HCT116 (cell line): ENCODE data around the gene ZWINT. TPM values are rescaled to one million over a fixed set of nuclear protein-coding genes. Genes with fewer than 3 reads are reported as not detected.

ENCODE experiments used
- ATAC-seq: fragments of 200-7000 bp; cut with Tn5 transposase; 2 replicates; pipeline ENCODE4 v1.9.1; 2020; ENCODE audit warnings: mild to moderate bottlenecking, moderate library complexity
- BruUV-seq: library from RNA; stranded (reverse); fragments of 400-500 nt; replicated peaks from 2 replicates; lab custom pipeline; 2021; lab: Mats Ljungman, UMichigan
- CTCF ChIA-PET: fragments of 300-600 bp; sonication (Branson Sonifier 250); formaldehyde crosslinking; loops from one replicate; lab custom pipeline; 2021; ENCODE audit warnings: antibody characterized with exemption; lab: Charles Lee
- POLR2A ChIA-PET: fragments of 300-600, 350-600 bp; sonication (Branson Sonifier 250); formaldehyde crosslinking; loops from one replicate; lab custom pipeline; 2021; ENCODE audit warnings: antibody characterized with exemption; lab: Charles Lee
- RAD21 ChIA-PET, 2 experiments: fragments of 300-600 bp; sonication (Branson Sonifier 250); formaldehyde crosslinking; loops; one replicate each; lab custom pipeline; 2023; ENCODE audit warnings: low total read pairs in 2 of 2; ENCODE audit not compliant: uncharacterized antibody in 2 of 2, unreplicated experiment in 2 of 2, low non-redundant PET in 1 of 2; lab: Charles Lee
- DNase-seq: peaks from one replicate; pipeline ENCODE4 v3.0.0-alpha.2; 2010; ENCODE audit warnings: low read depth, low spot score
- H2AFZ ChIP-seq: fragments of 200-600 bp; shearing (Covaris generic), sonication (generic); 2 replicates; pipeline ENCODE4 v1.6.1; 2017; ENCODE audit warnings: low read depth, mixed run types, mixed read lengths, antibody characterized with exemption, low read length; ENCODE audit not compliant: poor library complexity, severe bottlenecking
- H3K27ac ChIP-seq: 2 replicates; pipeline ENCODE4 v1.5.1; 2012; ENCODE audit warnings: low read depth, low read length
- H3K27me3 ChIP-seq: fragments of 200-600 bp; sonication (generic); 2 replicates; pipeline ENCODE4 v1.6.1; 2016; ENCODE audit warnings: mixed run types, low read length, mixed read lengths; ENCODE audit not compliant: insufficient read depth
- H3K36me3 ChIP-seq, 2 experiments: fragments of 200-500 bp in 1 of 2; fragments of 200-600 bp in 1 of 2; sonication (Bioruptor generic) in 1 of 2; sonication (generic) in 1 of 2; 2 replicates each; pipeline versions ENCODE4 v1.5.1 to v1.6.1; 2014 to 2016; ENCODE audit warnings: low read length in 2 of 2, inconsistent platforms in 1 of 2, mixed read lengths in 1 of 2, mixed run types in 1 of 2; ENCODE audit not compliant: insufficient read depth in 2 of 2, control insufficient read depth in 1 of 2
- H3K4me1 ChIP-seq, 2 experiments: fragments of 200-600 bp in 1 of 2; sonication (generic) in 1 of 2; 2 replicates each; pipeline versions ENCODE4 v1.5.1 to v1.6.1; 2012 to 2017; ENCODE audit warnings: low read length in 2 of 2, inconsistent platforms in 1 of 2, mild to moderate bottlenecking in 1 of 2, mixed read lengths in 1 of 2, mixed run types in 1 of 2, moderate library complexity in 1 of 2; ENCODE audit not compliant: insufficient read depth in 2 of 2, control insufficient read depth in 1 of 2
- H3K4me2 ChIP-seq: fragments of 200-600 bp; sonication (generic); 2 replicates; pipeline ENCODE4 v1.6.1; 2017; ENCODE audit warnings: mixed run types, low read length, mixed read lengths
- H3K4me3 ChIP-seq, 2 experiments: fragments of 200-600 bp in 1 of 2; sonication (generic) in 1 of 2; replicated peaks in 1 of 2; 2 replicates each; pipeline ENCODE4 v1.5.1; 2011 to 2016; ENCODE audit warnings: low read length in 2 of 2, control low read depth in 1 of 2, low read depth in 1 of 2, mild to moderate bottlenecking in 1 of 2, mixed read lengths in 1 of 2, mixed run types in 1 of 2
- H3K79me2 ChIP-seq: fragments of 200-600 bp; sonication (generic); 2 replicates; pipeline ENCODE4 v1.6.1; 2017; ENCODE audit warnings: mild to moderate bottlenecking, mixed run types, low read length, moderate library complexity, mixed read lengths; ENCODE audit not compliant: insufficient read depth
- H3K9ac ChIP-seq: fragments of 200-600 bp; sonication (generic); 2 replicates; pipeline ENCODE4 v1.6.1; 2016; ENCODE audit warnings: low read length, mixed read lengths
- H3K9me2 ChIP-seq: fragments of 200-600 bp; sonication (generic), shearing (Covaris generic); 2 replicates; pipeline ENCODE4 v1.6.1; 2017; ENCODE audit warnings: mixed run types, mild to moderate bottlenecking, moderate library complexity; ENCODE audit not compliant: insufficient read depth
- H3K9me3 ChIP-seq, 2 experiments: fragments of 200-500 bp in 1 of 2; fragments of 200-600 bp in 1 of 2; sonication (Bioruptor generic) in 1 of 2; sonication (generic) in 1 of 2; 2 replicates each; pipeline ENCODE4 v1.6.1; 2014 to 2017; ENCODE audit warnings: low read length in 2 of 2, mixed read lengths in 2 of 2, inconsistent platforms in 1 of 2, low read depth in 1 of 2, mild to moderate bottlenecking in 1 of 2, mixed run types in 1 of 2, moderate library complexity in 1 of 2; ENCODE audit not compliant: control insufficient read depth in 1 of 2, insufficient read depth in 1 of 2
- H4K20me1 ChIP-seq: fragments of 200-600 bp; sonication (generic), shearing (Covaris generic); 2 replicates; pipeline ENCODE4 v1.6.1; 2017; ENCODE audit warnings: mixed run types, mild to moderate bottlenecking, moderate library complexity; ENCODE audit not compliant: insufficient read depth
- ATF3 ChIP-seq: IDR thresholded peaks from 2 replicates; pipeline ENCODE4 v1.6.1; 2012
- CEBPB ChIP-seq: IDR thresholded peaks from 2 replicates; pipeline ENCODE4 v1.6.1; 2012; ENCODE audit warnings: low read depth
- EGR1 ChIP-seq: IDR thresholded peaks from 2 replicates; pipeline ENCODE4 v1.6.1; 2012; ENCODE audit warnings: low read depth
- ELF1 ChIP-seq: IDR thresholded peaks from 2 replicates; pipeline ENCODE4 v1.6.1; 2012; ENCODE audit warnings: low read depth, borderline replicate concordance
- EZH2phosphoT487 ChIP-seq: fragments of 200-600 bp; IDR thresholded peaks from 2 replicates; pipeline ENCODE4 v1.6.1; 2018; ENCODE audit warnings: antibody characterized with exemption, borderline replicate concordance
- MAX ChIP-seq: IDR thresholded peaks from 2 replicates; pipeline ENCODE4 v1.6.1; 2012
- POLR2A ChIP-seq: IDR thresholded peaks from 2 replicates; pipeline ENCODE4 v1.7.0; 2011; ENCODE audit warnings: borderline replicate concordance; ENCODE audit not compliant: insufficient read depth, insufficient read length; ENCODE audit errors: extremely low read depth
- POLR2AphosphoS5 ChIP-seq: IDR thresholded peaks from 2 replicates; pipeline ENCODE4 v1.6.1; 2011; ENCODE audit warnings: mild to moderate bottlenecking, low read depth, low read length, moderate library complexity
- RAD21 ChIP-seq: IDR thresholded peaks from 2 replicates; pipeline ENCODE4 v1.6.1; 2012; ENCODE audit warnings: low read depth, mild to moderate bottlenecking
- SRF ChIP-seq: IDR thresholded peaks from 2 replicates; pipeline ENCODE4 v1.6.1; 2012; ENCODE audit warnings: low read depth
- YY1 ChIP-seq: IDR thresholded peaks from 2 replicates; pipeline ENCODE4 v1.6.1; 2011; ENCODE audit warnings: low read length, low read depth, moderate library complexity, mild to moderate bottlenecking; ENCODE audit not compliant: insufficient replicate concordance; ENCODE audit errors: extremely low read depth
- ZBTB33 ChIP-seq: IDR thresholded peaks from 2 replicates; pipeline ENCODE4 v1.6.1; 2011; ENCODE audit warnings: mild to moderate bottlenecking, low read length, moderate library complexity; ENCODE audit not compliant: insufficient replicate concordance; ENCODE audit errors: extremely low read depth
- ZFX ChIP-seq: fragments of 450-650 bp; IDR thresholded peaks from 2 replicates; pipeline ENCODE4 v1.6.1; 2017
- ZNF274 ChIP-seq: fragments of 200-500 bp; sonication (Bioruptor generic); IDR thresholded peaks from 2 replicates; pipeline ENCODE4 v1.6.1; 2014; ENCODE audit warnings: mild to moderate bottlenecking, low read depth, low read length, inconsistent platforms
- intact Hi-C: fragments of 100-400 bp; cut with micrococcal nuclease; formaldehyde crosslinking; loops from 2 replicates; pipeline ENCODE4 v1.10.0; 2022
- total RNA-seq: library from RNA; stranded (reverse); gene quantifications from one replicate; pipeline ENCODE4 v1.2.1, GENCODE V29; 2021; ENCODE audit not compliant: unreplicated experiment

ZWINT gene
- total RNA-seq, 1 experiment from 2014 or later = 64.5 TPM

GRCh38 chr10:56359837-56360236 lies 1.2 kb downstream of the ZWINT start:
- no peaks in the 10 kb centered on the region for H3K9me3 ChIP-seq
- no peaks in the 10 kb centered on the region for H3K27me3 ChIP-seq
- ATAC-seq (no peak), DNase-seq (no peak)
- H3K4me1 ChIP-seq = peaks cover 0 to 7% of the 10 kb centered on the region in 2 experiments; a peak in 2 of 4 replicates
- intact Hi-C loops = no loop called here
- CTCF ChIA-PET = no interaction called here
- no peak overlapping the region for H3K27ac ChIP-seq
- no TSS peak for BruUV-seq
- peak overlapping the region; percentile 78 for H3K9ac ChIP-seq
- POLR2A ChIA-PET = no interaction called here
- H3K9me2 ChIP-seq = no peaks in the 10 kb centered on the region
- H3K79me2 ChIP-seq = peaks cover 24% of the 10 kb centered on the region
- RAD21 ChIA-PET = no interaction called here
- no peaks in the 10 kb centered on the region for H4K20me1 ChIP-seq
- peaks cover 11 to 24% of the 10 kb centered on the region in 2 experiments; a peak in 2 of 4 replicates for H3K36me3 ChIP-seq
- H3K4me2 ChIP-seq = peak overlapping the region; percentile 92
- H2AFZ ChIP-seq = no peak overlapping the region
- TF ChIP-seq EGR1 (no peak), YY1 (no peak), ZNF274 (no peak), MAX (no peak), ATF3 (no peak), CEBPB (no peak), EZH2phosphoT487 (no peak), RAD21 (no peak), SRF (no peak), POLR2A (no peak), ELF1 (no peak)
- TF ChIP-seq, all 23 proteins: peak for 0
- H3K4me3 ChIP-seq = peak overlapping the region; percentile 67 to 71

GRCh38 chr10:56357018-56357417 lies 4.0 kb downstream of the ZWINT start:
- ChIA-PET RAD21 (no interaction called here), CTCF (no interaction called here), POLR2A (no interaction called here)
- no peaks in the 10 kb centered on the region for H3K9me2 ChIP-seq
- peaks cover 11 to 24% of the 10 kb centered on the region in 2 experiments; a peak in 2 of 4 replicates for H3K36me3 ChIP-seq
- H4K20me1 ChIP-seq = no peaks in the 10 kb centered on the region
- no peaks in the 10 kb centered on the region for H3K27me3 ChIP-seq
- peaks cover 24% of the 10 kb centered on the region for H3K79me2 ChIP-seq
- H3K9me3 ChIP-seq = no peaks in the 10 kb centered on the region
- no peak overlapping the region for H3K4me2 ChIP-seq
- peaks cover 0 to 7% of the 10 kb centered on the region in 2 experiments; a peak in 2 of 4 replicates for H3K4me1 ChIP-seq
- TF ChIP-seq YY1 (no peak), ZBTB33 (no peak), CEBPB (no peak), ELF1 (no peak), RAD21 (no peak), POLR2AphosphoS5 (no peak), EZH2phosphoT487 (no peak), ZFX (no peak), ATF3 (no peak)
- BruUV-seq = no TSS peak
- no peak overlapping the region for H3K27ac ChIP-seq
- DNase-seq (no peak), ATAC-seq (no peak)
- H2AFZ ChIP-seq = no peak overlapping the region
- no peak overlapping the region for H3K9ac ChIP-seq
- intact Hi-C loops = no loop called here
- no peak overlapping the region for H3K4me3 ChIP-seq
